Measurements from ENCODE around the gene GRM2.

GRCh38 chr3:51679777-51680176 lies 27.1 kb upstream of the GRM2 start:
- TF ChIP-seq CTCF (IDR thresholded peaks at IDR 0.05) (no peak), EP300 (IDR thresholded peaks at IDR 0.05) (no peak)
